Neural cell (in vitro differentiated cells): ENCODE measurements around the gene DDX54. TPM values are rescaled to one million over a fixed set of nuclear protein-coding genes. Genes with fewer than 3 reads are reported as not detected.

Source experiments
- H2AFZ ChIP-seq: fragments of 200-600, 300-800 bp; sonication (generic), shearing (Covaris generic); 2 replicates; pipeline ENCODE4 v1.6.0; 2014; ENCODE audit warnings: low read depth, mild to moderate bottlenecking, antibody characterized with exemption, low read length, moderate library complexity
- H3F3A ChIP-seq: fragments of 200-600 bp; shearing (Covaris generic); 2 replicates; pipeline ENCODE4 v1.6.1; 2016; ENCODE audit warnings: mild to moderate bottlenecking, moderate library complexity, mixed read lengths, antibody characterized with exemption, low read length; ENCODE audit not compliant: insufficient read depth, poor library complexity, severe bottlenecking
- H3K27ac ChIP-seq: fragments of 200-600, 300-800 bp; sonication (generic), shearing (Covaris generic); 2 replicates; pipeline ENCODE4 v1.5.1; 2014; ENCODE audit warnings: mild to moderate bottlenecking, low read length, moderate library complexity
- H3K27me3 ChIP-seq: fragments of 300-800, 200-600 bp; sonication (generic), shearing (Covaris generic); 2 replicates; pipeline ENCODE4 v1.6.0; 2014; ENCODE audit warnings: mild to moderate bottlenecking, low read depth, low read length, moderate library complexity; ENCODE audit not compliant: insufficient read depth
- H3K36me3 ChIP-seq: fragments of 300-800, 200-600 bp; sonication (generic), shearing (Covaris generic); 2 replicates; pipeline ENCODE4 v1.5.1; 2014; ENCODE audit warnings: mild to moderate bottlenecking, antibody characterized with exemption, low read length, moderate library complexity; ENCODE audit not compliant: insufficient read depth
- H3K4me2 ChIP-seq: fragments of 300-800, 200-600 bp; sonication (generic), shearing (Covaris generic); 2 replicates; pipeline ENCODE4 v1.6.0; 2014; ENCODE audit warnings: mild to moderate bottlenecking, low read length
- H3K4me3 ChIP-seq: fragments of 300-800, 200-600 bp; sonication (generic), shearing (Covaris generic); 2 replicates; pipeline ENCODE4 v1.5.1; 2014; ENCODE audit warnings: mild to moderate bottlenecking, low read length, moderate library complexity
- H3K79me2 ChIP-seq: fragments of 200-600 bp; shearing (Covaris generic); replicated peaks from 2 replicates; pipeline ENCODE4 v1.6.0; 2014; ENCODE audit warnings: mild to moderate bottlenecking, low read length, moderate library complexity; ENCODE audit not compliant: insufficient read depth
- H3K9ac ChIP-seq: fragments of 300-800, 200-600 bp; sonication (generic), shearing (Covaris generic); 2 replicates; pipeline ENCODE4 v1.6.1; 2016; ENCODE audit warnings: mild to moderate bottlenecking, low read length, mixed read lengths
- H3K9me2 ChIP-seq: fragments of 200-600 bp; shearing (Covaris generic); 2 replicates; pipeline ENCODE4 v1.6.1; 2016; ENCODE audit warnings: mild to moderate bottlenecking, low read length, mixed read lengths; ENCODE audit not compliant: insufficient read depth
- H3K9me3 ChIP-seq: fragments of 200-600, 300-800 bp; sonication (generic), shearing (Covaris generic); 2 replicates; pipeline ENCODE4 v1.6.1; 2016; ENCODE audit warnings: mild to moderate bottlenecking, mixed run types, low read length, moderate library complexity, mixed read lengths
- H4K20me1 ChIP-seq: fragments of 200-600 bp; shearing (Covaris generic); 2 replicates; pipeline ENCODE4 v1.6.1; 2016; ENCODE audit warnings: mild to moderate bottlenecking, mixed run types; ENCODE audit not compliant: insufficient read depth
- EP300 ChIP-seq: fragments of 450-650 bp; conservative IDR thresholded peaks from 2 replicates; pipeline ENCODE4 v1.6.1; 2014; ENCODE audit warnings: antibody characterized with exemption, mild to moderate bottlenecking, moderate library complexity; ENCODE audit not compliant: poor library complexity, severe bottlenecking
- EZH2 ChIP-seq: fragments of 200-600, 300-800 bp; shearing (Covaris generic), sonication (generic); IDR thresholded peaks from 2 replicates; pipeline ENCODE4 v1.6.1; 2014; ENCODE audit warnings: antibody characterized with exemption, low read length, borderline replicate concordance, mild to moderate bottlenecking; ENCODE audit not compliant: insufficient read depth, poor library complexity, severe bottlenecking
- MXI1 ChIP-seq: fragments of 450-650 bp; conservative IDR thresholded peaks from 2 replicates; pipeline ENCODE4 v1.6.1; 2014; ENCODE audit warnings: antibody characterized with exemption, mild to moderate bottlenecking; ENCODE audit not compliant: poor library complexity, severe bottlenecking
- RAD21 ChIP-seq: fragments of 450-650 bp; conservative IDR thresholded peaks from 2 replicates; pipeline ENCODE4 v1.6.1; 2014; ENCODE audit warnings: antibody characterized with exemption, mild to moderate bottlenecking, moderate library complexity
- SMC3 ChIP-seq: fragments of 450-650 bp; conservative IDR thresholded peaks from 2 replicates; pipeline ENCODE4 v1.6.1; 2014; ENCODE audit warnings: antibody characterized with exemption, mild to moderate bottlenecking, moderate library complexity; ENCODE audit not compliant: poor library complexity
- TAF1 ChIP-seq: IDR thresholded peaks from 2 replicates; pipeline ENCODE4 v1.6.1; 2012; ENCODE audit warnings: low read depth
- polyA plus RNA-seq: library from polyadenylated mRNA; depleted of rRNA; stranded (reverse); fragments of >200 nt; gene quantifications from 2 replicates; pipeline ENCODE4 v1.2.3, GENCODE V29; 2014
- TF ChIP-seq, protein P1 (sequence below): IDR thresholded peaks from 2 replicates; pipeline ENCODE4 v1.6.1; 2012; ENCODE audit warnings: borderline replicate concordance
- TF ChIP-seq, protein P2 (sequence below): fragments of 450-650 bp; IDR thresholded peaks from 2 replicates; pipeline ENCODE4 v1.5.1; 2014; ENCODE audit warnings: antibody characterized with exemption, mild to moderate bottlenecking, moderate library complexity; ENCODE audit not compliant: poor library complexity, severe bottlenecking

Gene DDX54
- polyA plus RNA-seq, 1 donor from 2014 or later: 63.3 TPM

- no peaks in the 10 kb centered on the region for H4K20me1 ChIP-seq
- H3K36me3 ChIP-seq: no peaks in the 10 kb centered on the region
- no peak overlapping the region for H3K27ac ChIP-seq
- no peak overlapping the region for H3K4me2 ChIP-seq
- H3K4me3 ChIP-seq: no peak overlapping the region
- no peaks in the 10 kb centered on the region for H3K9me3 ChIP-seq
- no peak for TF ChIP-seq EZH2
- TF ChIP-seq, protein P1, sequence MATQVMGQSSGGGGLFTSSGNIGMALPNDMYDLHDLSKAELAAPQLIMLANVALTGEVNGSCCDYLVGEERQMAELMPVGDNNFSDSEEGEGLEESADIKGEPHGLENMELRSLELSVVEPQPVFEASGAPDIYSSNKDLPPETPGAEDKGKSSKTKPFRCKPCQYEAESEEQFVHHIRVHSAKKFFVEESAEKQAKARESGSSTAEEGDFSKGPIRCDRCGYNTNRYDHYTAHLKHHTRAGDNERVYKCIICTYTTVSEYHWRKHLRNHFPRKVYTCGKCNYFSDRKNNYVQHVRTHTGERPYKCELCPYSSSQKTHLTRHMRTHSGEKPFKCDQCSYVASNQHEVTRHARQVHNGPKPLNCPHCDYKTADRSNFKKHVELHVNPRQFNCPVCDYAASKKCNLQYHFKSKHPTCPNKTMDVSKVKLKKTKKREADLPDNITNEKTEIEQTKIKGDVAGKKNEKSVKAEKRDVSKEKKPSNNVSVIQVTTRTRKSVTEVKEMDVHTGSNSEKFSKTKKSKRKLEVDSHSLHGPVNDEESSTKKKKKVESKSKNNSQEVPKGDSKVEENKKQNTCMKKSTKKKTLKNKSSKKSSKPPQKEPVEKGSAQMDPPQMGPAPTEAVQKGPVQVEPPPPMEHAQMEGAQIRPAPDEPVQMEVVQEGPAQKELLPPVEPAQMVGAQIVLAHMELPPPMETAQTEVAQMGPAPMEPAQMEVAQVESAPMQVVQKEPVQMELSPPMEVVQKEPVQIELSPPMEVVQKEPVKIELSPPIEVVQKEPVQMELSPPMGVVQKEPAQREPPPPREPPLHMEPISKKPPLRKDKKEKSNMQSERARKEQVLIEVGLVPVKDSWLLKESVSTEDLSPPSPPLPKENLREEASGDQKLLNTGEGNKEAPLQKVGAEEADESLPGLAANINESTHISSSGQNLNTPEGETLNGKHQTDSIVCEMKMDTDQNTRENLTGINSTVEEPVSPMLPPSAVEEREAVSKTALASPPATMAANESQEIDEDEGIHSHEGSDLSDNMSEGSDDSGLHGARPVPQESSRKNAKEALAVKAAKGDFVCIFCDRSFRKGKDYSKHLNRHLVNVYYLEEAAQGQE: no peak
- no peaks in the 10 kb centered on the region for H3K79me2 ChIP-seq
- H2AFZ ChIP-seq: no peak overlapping the region
- peaks cover 24% of the 10 kb centered on the region for H3K27me3 ChIP-seq
- no peak overlapping the region for H3K9ac ChIP-seq
- no peaks in the 10 kb centered on the region for H3K9me2 ChIP-seq
- no peaks in the 10 kb centered on the region for H3F3A ChIP-seq
These were observed 53.7 kb downstream of the DDX54 start for GRCh38 chr12:113131556-113131955.

- Histone ChIP-seq H4K20me1 (no peaks in the 10 kb centered on the region), H3K27ac (no peak overlapping the region), H3K4me2 (no peak overlapping the region), H3K27me3 (peaks cover 14% of the 10 kb centered on the region), H3K79me2 (no peaks in the 10 kb centered on the region), H2AFZ (no peak overlapping the region), H3K36me3 (no peaks in the 10 kb centered on the region), H3K9me2 (no peaks in the 10 kb centered on the region), H3F3A (no peaks in the 10 kb centered on the region), H3K9ac (no peak overlapping the region), H3K9me3 (no peaks in the 10 kb centered on the region), H3K4me3 (no peak overlapping the region)
- TF ChIP-seq SMC3: no peak
- TF ChIP-seq, protein P2, sequence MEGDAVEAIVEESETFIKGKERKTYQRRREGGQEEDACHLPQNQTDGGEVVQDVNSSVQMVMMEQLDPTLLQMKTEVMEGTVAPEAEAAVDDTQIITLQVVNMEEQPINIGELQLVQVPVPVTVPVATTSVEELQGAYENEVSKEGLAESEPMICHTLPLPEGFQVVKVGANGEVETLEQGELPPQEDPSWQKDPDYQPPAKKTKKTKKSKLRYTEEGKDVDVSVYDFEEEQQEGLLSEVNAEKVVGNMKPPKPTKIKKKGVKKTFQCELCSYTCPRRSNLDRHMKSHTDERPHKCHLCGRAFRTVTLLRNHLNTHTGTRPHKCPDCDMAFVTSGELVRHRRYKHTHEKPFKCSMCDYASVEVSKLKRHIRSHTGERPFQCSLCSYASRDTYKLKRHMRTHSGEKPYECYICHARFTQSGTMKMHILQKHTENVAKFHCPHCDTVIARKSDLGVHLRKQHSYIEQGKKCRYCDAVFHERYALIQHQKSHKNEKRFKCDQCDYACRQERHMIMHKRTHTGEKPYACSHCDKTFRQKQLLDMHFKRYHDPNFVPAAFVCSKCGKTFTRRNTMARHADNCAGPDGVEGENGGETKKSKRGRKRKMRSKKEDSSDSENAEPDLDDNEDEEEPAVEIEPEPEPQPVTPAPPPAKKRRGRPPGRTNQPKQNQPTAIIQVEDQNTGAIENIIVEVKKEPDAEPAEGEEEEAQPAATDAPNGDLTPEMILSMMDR: peak; percentile 22
These were observed 54.7 kb downstream of the DDX54 start for GRCh38 chr12:113130457-113131135.

DNA sequence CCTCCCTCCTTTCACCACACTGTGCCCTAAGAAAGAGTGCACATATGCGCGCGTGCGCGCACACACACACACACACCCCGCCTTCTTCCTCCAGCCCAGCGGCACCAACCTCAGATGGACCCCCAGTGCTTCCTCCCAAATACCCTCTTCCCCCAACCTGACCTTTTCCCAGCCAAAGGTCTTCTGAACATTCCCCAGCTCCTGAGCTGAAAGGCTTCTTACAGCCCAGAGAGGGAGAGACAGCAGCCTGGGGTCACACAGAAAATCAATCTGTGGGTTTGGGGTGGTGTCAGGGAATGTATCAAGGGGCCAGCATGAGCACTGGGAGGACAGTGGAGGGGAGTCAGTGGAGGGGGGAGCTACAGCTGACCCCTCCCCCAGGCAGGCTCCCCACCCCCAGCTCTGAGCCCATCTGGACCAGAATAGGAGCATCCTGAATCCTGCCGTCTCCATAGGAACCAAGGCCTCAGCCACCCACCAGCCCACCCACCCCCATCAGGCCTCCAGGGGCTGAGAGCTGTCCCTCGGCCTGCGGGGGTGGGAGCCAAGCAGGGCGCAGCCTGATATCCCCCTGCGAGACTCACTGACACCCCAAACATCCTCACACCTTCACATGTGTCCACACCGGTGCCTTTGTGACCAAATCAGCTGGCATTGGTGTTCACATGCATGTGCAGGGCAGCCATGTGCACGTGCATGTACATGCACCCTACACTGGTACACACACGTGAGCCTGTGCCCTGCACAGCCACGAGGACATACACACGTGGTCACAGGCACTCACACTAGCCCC is 55.4 kb downstream of the DDX54 start:
- H3K9ac ChIP-seq: no peak overlapping the region
- no peaks in the 10 kb centered on the region for H3F3A ChIP-seq
- no peaks in the 10 kb centered on the region for H4K20me1 ChIP-seq
- H3K9me2 ChIP-seq: no peaks in the 10 kb centered on the region
- H3K4me3 ChIP-seq: no peak overlapping the region
- H3K9me3 ChIP-seq: no peaks in the 10 kb centered on the region
- H2AFZ ChIP-seq: no peak overlapping the region
- H3K27me3 ChIP-seq: peaks cover 7% of the 10 kb centered on the region
- H3K4me2 ChIP-seq: no peak overlapping the region
- no peak overlapping the region for H3K27ac ChIP-seq
- H3K36me3 ChIP-seq: no peaks in the 10 kb centered on the region
- no peaks in the 10 kb centered on the region for H3K79me2 ChIP-seq
- TF ChIP-seq EP300: no peak
- TF ChIP-seq, protein P1: no peak
- TF ChIP-seq SMC3: no peak
- TF ChIP-seq MXI1: no peak
- TF ChIP-seq RAD21: no peak
- no peak for TF ChIP-seq TAF1
